Measurements from ENCODE around the gene LPCAT3. TPM values are rescaled to one million over a fixed set of nuclear protein-coding genes. Genes with fewer than 3 reads are reported as not detected.

LPCAT3 gene
- total RNA-seq, 1 donor from 2014 or later, result 23.0 TPM

DNA sequence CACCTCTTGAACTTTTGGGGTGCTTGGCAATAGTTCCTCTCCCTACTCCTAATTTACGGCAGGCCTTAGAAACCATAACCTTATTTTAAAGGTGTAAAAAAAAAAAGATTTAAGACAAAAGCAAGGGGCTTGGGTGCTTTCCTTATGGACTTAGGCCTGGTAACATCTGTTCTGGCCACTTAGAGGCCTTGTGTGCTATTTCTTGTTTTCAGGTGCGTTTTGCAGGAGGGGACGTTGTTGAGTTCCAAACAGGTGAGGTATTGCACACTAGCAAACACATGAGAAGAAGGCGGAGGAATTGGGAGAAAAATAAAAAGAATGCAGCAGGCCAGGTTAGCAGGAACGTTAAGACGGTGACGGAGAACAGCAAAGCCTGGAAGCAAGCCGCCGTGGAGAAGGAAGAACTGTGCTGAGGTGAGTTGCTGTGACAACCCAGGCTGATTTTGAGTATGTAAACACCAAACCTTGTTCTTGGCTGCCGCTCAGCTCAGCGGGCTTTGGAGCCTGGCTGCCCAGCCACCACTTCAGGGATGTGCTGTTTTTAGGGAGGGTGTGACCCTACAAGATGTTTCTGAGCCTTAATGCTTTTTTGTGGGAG is 30.2 kb downstream of the LPCAT3 start:
- TF ChIP-seq, protein P1, sequence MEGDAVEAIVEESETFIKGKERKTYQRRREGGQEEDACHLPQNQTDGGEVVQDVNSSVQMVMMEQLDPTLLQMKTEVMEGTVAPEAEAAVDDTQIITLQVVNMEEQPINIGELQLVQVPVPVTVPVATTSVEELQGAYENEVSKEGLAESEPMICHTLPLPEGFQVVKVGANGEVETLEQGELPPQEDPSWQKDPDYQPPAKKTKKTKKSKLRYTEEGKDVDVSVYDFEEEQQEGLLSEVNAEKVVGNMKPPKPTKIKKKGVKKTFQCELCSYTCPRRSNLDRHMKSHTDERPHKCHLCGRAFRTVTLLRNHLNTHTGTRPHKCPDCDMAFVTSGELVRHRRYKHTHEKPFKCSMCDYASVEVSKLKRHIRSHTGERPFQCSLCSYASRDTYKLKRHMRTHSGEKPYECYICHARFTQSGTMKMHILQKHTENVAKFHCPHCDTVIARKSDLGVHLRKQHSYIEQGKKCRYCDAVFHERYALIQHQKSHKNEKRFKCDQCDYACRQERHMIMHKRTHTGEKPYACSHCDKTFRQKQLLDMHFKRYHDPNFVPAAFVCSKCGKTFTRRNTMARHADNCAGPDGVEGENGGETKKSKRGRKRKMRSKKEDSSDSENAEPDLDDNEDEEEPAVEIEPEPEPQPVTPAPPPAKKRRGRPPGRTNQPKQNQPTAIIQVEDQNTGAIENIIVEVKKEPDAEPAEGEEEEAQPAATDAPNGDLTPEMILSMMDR (IDR thresholded peaks at IDR 0.05), result no peak
- Histone ChIP-seq H3K27ac (no peak overlapping the region), H3K9me3 (no peaks in the 10 kb centered on the region), H3K4me3 (no peak overlapping the region), H3K27me3 (no peaks in the 10 kb centered on the region), H3K36me3 (peaks cover 12 to 27% of the 10 kb centered on the region in 2 donors), H3K4me1 (no peaks in the 10 kb centered on the region)
- intact Hi-C loops (cut with DNase I), result no loop called here
- DNase-seq (ENCODE audit: low spot score in 2 of 2), result no peak

DNA sequence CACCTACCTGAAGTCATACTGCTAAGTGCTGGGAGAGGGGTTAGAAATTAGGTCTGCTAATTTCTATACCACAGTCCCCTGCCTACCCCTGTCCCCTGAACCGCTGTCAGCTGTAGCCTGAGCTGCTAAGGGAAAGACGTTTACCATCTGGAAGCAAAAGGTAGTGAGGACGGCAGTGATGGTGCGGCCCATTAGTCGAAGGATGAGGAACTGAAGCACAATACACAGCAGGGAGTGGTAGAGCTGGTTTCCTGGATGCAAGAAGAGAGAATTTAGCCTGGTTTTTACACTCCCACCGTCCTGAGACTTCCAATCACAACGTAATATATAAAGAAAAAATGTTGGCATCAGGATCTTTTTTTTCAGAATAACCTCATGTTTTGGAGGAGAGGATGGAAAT is 35.7 kb downstream of the LPCAT3 start:
- no peak overlapping the region for H3K27ac ChIP-seq

DNA sequence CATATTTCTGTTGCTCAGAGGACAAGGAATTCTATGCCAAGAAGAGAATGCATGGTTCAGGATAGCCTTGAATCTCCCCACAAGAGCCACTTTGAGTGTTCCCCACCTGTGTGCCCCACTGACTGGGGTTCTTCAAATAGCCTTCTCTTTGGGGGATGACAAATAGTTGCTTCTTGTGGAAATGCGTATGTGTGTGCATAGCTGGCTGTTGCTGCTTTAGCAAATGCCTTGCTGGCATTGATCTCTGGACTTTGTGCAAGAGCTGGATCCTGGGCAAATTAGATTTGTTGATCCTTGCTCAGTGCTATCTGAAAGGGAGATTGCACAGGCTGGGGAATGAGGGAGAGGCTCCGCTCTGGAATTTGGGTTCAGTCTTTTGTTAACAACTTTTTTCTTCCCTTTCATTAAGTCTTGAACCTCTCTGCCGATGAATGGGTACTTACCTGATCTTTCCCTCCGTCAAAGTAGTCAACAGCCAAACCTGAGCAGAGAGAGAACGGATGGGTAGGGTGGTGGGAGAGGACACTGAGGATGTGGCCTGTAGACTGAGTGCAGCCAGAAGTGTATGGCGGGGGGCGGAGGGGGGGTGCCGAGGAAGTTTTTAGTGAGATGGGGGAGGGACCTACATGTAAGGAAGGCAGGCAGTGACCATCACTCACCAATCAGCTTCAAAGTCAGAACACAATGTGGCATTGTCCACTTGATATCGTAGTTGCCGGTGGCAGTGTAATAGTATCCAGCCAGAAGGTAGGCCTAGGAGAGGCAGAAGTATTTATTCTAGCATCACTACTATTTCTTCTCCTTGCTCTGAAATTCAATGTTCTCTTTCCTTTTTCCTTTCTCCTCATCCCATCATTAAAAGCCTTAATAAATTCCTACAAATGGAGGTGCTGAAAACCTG is 36.9 kb downstream of the LPCAT3 start:
- Histone ChIP-seq H3K4me1 (no peaks in the 10 kb centered on the region), H3K36me3 (peaks cover 55 to 69% of the 10 kb centered on the region in 2 donors), H3K9me3 (no peaks in the 10 kb centered on the region), H3K27ac (no peak overlapping the region), H3K4me3 (no peak overlapping the region), H3K27me3 (no peaks in the 10 kb centered on the region)
- no peak for DNase-seq (ENCODE audit: low spot score in 2 of 2)
- TF ChIP-seq, protein P1 (IDR thresholded peaks at IDR 0.05), result no peak
- intact Hi-C loops (cut with DNase I), result no loop called here

More for the DNA sequence above, 35.7 kb downstream of the LPCAT3 start:
- Histone ChIP-seq H3K4me3 (no peak overlapping the region), H3K27me3 (no peaks in the 10 kb centered on the region), H3K4me1 (no peaks in the 10 kb centered on the region), H3K36me3 (peaks cover 52 to 64% of the 10 kb centered on the region in 2 donors), H3K9me3 (no peaks in the 10 kb centered on the region)
- TF ChIP-seq, protein P1 (IDR thresholded peaks at IDR 0.05), result no peak
- DNase-seq (ENCODE audit: low spot score in 2 of 2), result no peak
- intact Hi-C loops (cut with DNase I), result no loop called here

DNA sequence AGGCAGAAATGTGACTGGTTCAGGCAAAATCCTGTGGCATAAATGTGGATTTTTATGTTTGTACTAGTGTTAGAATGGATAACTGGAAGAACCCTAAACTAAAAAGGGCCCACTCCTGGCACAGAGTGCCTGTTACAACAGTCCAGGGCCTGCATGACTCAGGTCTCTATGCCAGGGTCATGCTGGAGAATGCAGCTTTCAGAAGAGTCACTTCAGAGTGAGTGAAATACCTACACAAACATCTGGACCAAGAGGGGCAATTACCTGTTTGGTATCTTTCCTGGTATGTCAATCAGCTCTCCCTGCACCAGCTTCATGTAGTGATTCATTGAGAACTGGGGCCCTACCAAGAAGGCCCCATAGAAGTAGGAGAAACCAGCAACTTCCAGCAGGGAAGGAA is 37.5 kb downstream of the LPCAT3 start:
- H3K36me3 ChIP-seq, result peaks cover 62 to 76% of the 10 kb centered on the region in 2 donors

DNA sequence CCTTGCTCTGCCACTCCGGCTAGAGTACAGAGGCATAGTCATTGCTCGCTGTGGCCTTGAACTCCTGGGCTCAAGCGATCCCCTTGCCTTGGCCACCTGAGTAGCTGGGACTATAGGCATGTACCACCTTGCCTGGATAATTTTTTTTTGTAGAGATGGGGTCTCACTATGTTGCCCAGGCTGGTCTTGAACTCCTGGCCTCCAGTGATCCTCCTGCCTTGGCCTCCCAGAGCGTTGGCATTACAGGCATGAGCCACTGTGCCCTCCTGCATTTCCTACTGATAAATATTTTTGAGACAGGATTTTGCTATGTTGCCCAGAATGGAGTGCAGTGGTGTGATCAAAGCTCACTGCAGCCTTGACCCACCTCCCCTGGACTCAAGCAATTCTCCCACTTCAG is 38.2 kb downstream of the LPCAT3 start:
- Histone ChIP-seq H3K9me3 (no peaks in the 10 kb centered on the region), H3K36me3 (peaks cover 64 to 83% of the 10 kb centered on the region in 2 donors), H3K27me3 (no peaks in the 10 kb centered on the region), H3K4me1 (no peaks in the 10 kb centered on the region), H3K27ac (no peak overlapping the region), H3K4me3 (no peak overlapping the region)
- intact Hi-C loops (cut with DNase I), result no loop called here
- no peak for DNase-seq (ENCODE audit: low spot score in 2 of 2)
- TF ChIP-seq, protein P1 (IDR thresholded peaks at IDR 0.05), result no peak

More for the DNA sequence above, 37.5 kb downstream of the LPCAT3 start:
- Histone ChIP-seq H3K4me1 (no peaks in the 10 kb centered on the region), H3K27me3 (no peaks in the 10 kb centered on the region), H3K27ac (no peak overlapping the region), H3K9me3 (no peaks in the 10 kb centered on the region), H3K4me3 (no peak overlapping the region)
- DNase-seq (ENCODE audit: low spot score in 2 of 2), result no peak
- TF ChIP-seq, protein P1 (IDR thresholded peaks at IDR 0.05), result no peak
- intact Hi-C loops (cut with DNase I), result no loop called here
